ENCODE results near the gene INPP5D. TPM values are rescaled to one million over a fixed set of nuclear protein-coding genes. Genes with fewer than 3 reads are reported as not detected.
"Not testable (repeated sequence)": the region's sequence is repeated elsewhere in the genome, so short reads cannot be mapped to it uniquely, and the experiment has no call there.

INPP5D gene
- total and polyA plus RNA-seq, 4 donors: 7.6 to 26.1 (median 25.3) TPM

GRCh38 chr2:233156001-233156400 lies 95.9 kb downstream of the INPP5D start:
- TF ChIP-seq CTCF (IDR thresholded peaks at IDR 0.05; ENCODE audit: control extremely low read depth, extremely low read depth): no peak
- Histone ChIP-seq H3K27me3 (ENCODE audit: control insufficient read depth in 3 of 3, insufficient read depth in 3 of 3, low read length in 2 of 3) (no peaks in the 10 kb centered on the region), H3K9ac (ENCODE audit: insufficient read depth in 1 of 2, low read length in 2 of 2) (no peak overlapping the region), H3K27ac (ENCODE audit: low read depth in 1 of 2, low read length in 1 of 2) (no peak overlapping the region), H3K4me3 (no peak overlapping the region), H3K4me1 (ENCODE audit: control insufficient read depth in 5 of 5, insufficient read depth in 5 of 5, low read length in 5 of 5) (peaks cover 0 to 2% (median 0%) of the 10 kb centered on the region in 5 donors), H3K36me3 (ENCODE audit: control insufficient read depth in 4 of 4, insufficient read depth in 4 of 4, low read length in 4 of 4) (peaks cover 0 to 22% (median 0%) of the 10 kb centered on the region in 4 donors), H3K9me3 (ENCODE audit: control insufficient read depth in 4 of 4, insufficient read depth in 3 of 4, low read length in 3 of 4) (peaks cover 0 to 2% (median 0%) of the 10 kb centered on the region in 4 donors)
- WGBS, 2 donors: 87 to 97% methylated on average over 4 of the region's 4 CpGs
- no peak for ATAC-seq (ENCODE audit: insufficient read depth, low FRiP score)
- no peak for DNase-seq

GRCh38 chr2:233156461-233156860 lies 96.3 kb downstream of the INPP5D start:
- not testable (repeated sequence) for H3K9ac ChIP-seq (ENCODE audit: insufficient read depth in 1 of 2, low read length in 2 of 2); H3K9me3 ChIP-seq (ENCODE audit: control insufficient read depth in 4 of 4, insufficient read depth in 3 of 4, low read length in 3 of 4); H3K27ac ChIP-seq (ENCODE audit: low read depth in 1 of 2, low read length in 1 of 2); H3K4me1 ChIP-seq (ENCODE audit: control insufficient read depth in 5 of 5, insufficient read depth in 5 of 5, low read length in 5 of 5); DNase-seq; H3K4me3 ChIP-seq; ATAC-seq (ENCODE audit: insufficient read depth, low FRiP score); H3K27me3 ChIP-seq (ENCODE audit: control insufficient read depth in 3 of 3, insufficient read depth in 3 of 3, low read length in 2 of 3)
- WGBS, 2 donors: 80 to 95% methylated on average over 5 of the region's 5 CpGs
- H3K36me3 ChIP-seq (ENCODE audit: control insufficient read depth in 4 of 4, insufficient read depth in 4 of 4, low read length in 4 of 4): peaks cover 0 to 20% (median 0%) of the 10 kb centered on the region in 4 donors

GRCh38 chr2:233161730-233162129 lies 101.6 kb downstream of the INPP5D start:
- Histone ChIP-seq H3K4me3 (no peak overlapping the region), H3K27ac (ENCODE audit: low read depth in 1 of 2, low read length in 1 of 2) (no peak overlapping the region), H3K9ac (ENCODE audit: insufficient read depth in 1 of 2, low read length in 2 of 2) (no peak overlapping the region), H3K4me1 (ENCODE audit: control insufficient read depth in 5 of 5, insufficient read depth in 5 of 5, low read length in 5 of 5) (peaks cover 0 to 10% (median 9%) of the 10 kb centered on the region in 5 donors), H3K27me3 (ENCODE audit: control insufficient read depth in 3 of 3, insufficient read depth in 3 of 3, low read length in 2 of 3) (peaks cover 0 to 2% (median 0%) of the 10 kb centered on the region in 3 donors), H3K36me3 (ENCODE audit: control insufficient read depth in 4 of 4, insufficient read depth in 4 of 4, low read length in 4 of 4) (peaks cover 0 to 8% (median 0%) of the 10 kb centered on the region in 4 donors), H3K9me3 (ENCODE audit: control insufficient read depth in 4 of 4, insufficient read depth in 3 of 4, low read length in 3 of 4) (no peaks in the 10 kb centered on the region)
- ATAC-seq (ENCODE audit: insufficient read depth, low FRiP score) (no peak), DNase-seq (no peak)
- WGBS, 2 donors: 68 to 79% methylated on average over 10 to 11 of the region's 11 CpGs
- TF ChIP-seq CTCF (IDR thresholded peaks at IDR 0.05; ENCODE audit: control extremely low read depth, extremely low read depth): no peak

GRCh38 chr2:233162770-233163169 lies 102.6 kb downstream of the INPP5D start:
- no peak overlapping the region for H3K9ac ChIP-seq (ENCODE audit: insufficient read depth in 1 of 2, low read length in 2 of 2)
- TF ChIP-seq CTCF (IDR thresholded peaks at IDR 0.05; ENCODE audit: control extremely low read depth, extremely low read depth): no peak
- peaks cover 0 to 10% (median 9%) of the 10 kb centered on the region in 5 donors for H3K4me1 ChIP-seq (ENCODE audit: control insufficient read depth in 5 of 5, insufficient read depth in 5 of 5, low read length in 5 of 5)
- 92 to 93% methylated on average over 8 of the region's 8 CpGs for WGBS, 2 donors
- ATAC-seq (ENCODE audit: insufficient read depth, low FRiP score): no peak
- DNase-seq: no peak
- H3K27ac ChIP-seq (ENCODE audit: low read depth in 1 of 2, low read length in 1 of 2): no peak overlapping the region
- no peak overlapping the region for H3K4me3 ChIP-seq
- peaks cover 0 to 8% (median 0%) of the 10 kb centered on the region in 4 donors for H3K36me3 ChIP-seq (ENCODE audit: control insufficient read depth in 4 of 4, insufficient read depth in 4 of 4, low read length in 4 of 4)
- H3K9me3 ChIP-seq (ENCODE audit: control insufficient read depth in 4 of 4, insufficient read depth in 3 of 4, low read length in 3 of 4): no peaks in the 10 kb centered on the region
- H3K27me3 ChIP-seq (ENCODE audit: control insufficient read depth in 3 of 3, insufficient read depth in 3 of 3, low read length in 2 of 3): peaks cover 0 to 2% (median 0%) of the 10 kb centered on the region in 3 donors

Data from lung (tissue), 12 donors.